COLO829 (cell line): ENCODE data around the gene BTBD18.

Experiments used
- DNase-seq: peaks from one replicate; pipeline ENCODE4 v3.0.0; 2012; ENCODE audit warnings: low spot score

BTBD18 gene

DNA sequence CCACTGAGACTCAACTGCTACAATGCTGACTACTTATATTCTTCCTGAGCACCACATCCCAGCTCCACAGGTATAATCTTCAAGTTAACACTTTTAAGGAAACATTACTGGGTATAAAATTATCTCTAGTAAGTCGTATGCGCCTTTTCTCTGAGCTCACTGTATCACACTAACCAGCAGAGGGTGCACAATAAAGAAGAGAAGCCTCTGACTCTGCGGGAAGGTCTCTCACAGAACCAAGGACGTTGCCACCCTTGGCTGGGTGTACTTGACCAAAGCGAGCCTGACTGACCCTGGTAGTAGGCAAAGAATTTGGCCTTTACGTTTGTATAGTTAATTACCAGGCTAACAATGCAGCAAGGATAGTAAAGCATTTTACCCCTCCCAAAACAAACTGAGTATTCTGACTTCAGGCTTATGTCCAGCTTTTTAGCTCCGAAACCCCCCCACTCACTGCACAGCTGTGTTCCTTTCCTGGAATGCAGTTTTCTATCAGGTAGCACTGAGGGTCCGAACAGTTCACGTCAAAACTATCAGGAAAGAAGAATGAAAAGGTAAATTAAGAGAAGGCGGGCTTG is at the start of gene BTBD18:
Gene BTBD18 (minus strand): TSS at position 144 of the 578 bp plus-strand sequence. CDS start 631 bp downstream, outside the sequence.
- no peak for DNase-seq

DNA sequence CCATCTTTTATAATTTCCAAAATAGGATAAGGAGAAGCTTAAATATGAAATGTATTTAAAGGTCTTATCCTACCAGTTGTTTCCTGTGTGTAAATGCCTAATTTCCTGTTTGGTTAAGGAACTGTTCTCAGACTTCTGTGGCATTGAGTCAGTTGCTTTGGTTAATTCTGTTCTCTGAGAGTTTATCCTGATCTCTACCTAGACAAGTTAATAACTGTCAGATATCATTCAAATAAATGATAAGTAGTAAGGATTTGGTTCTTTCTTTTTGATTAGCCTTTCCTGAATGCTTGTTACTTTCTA is 49.5 kb upstream of the BTBD18 start:
- DNase-seq: no peak

DNA sequence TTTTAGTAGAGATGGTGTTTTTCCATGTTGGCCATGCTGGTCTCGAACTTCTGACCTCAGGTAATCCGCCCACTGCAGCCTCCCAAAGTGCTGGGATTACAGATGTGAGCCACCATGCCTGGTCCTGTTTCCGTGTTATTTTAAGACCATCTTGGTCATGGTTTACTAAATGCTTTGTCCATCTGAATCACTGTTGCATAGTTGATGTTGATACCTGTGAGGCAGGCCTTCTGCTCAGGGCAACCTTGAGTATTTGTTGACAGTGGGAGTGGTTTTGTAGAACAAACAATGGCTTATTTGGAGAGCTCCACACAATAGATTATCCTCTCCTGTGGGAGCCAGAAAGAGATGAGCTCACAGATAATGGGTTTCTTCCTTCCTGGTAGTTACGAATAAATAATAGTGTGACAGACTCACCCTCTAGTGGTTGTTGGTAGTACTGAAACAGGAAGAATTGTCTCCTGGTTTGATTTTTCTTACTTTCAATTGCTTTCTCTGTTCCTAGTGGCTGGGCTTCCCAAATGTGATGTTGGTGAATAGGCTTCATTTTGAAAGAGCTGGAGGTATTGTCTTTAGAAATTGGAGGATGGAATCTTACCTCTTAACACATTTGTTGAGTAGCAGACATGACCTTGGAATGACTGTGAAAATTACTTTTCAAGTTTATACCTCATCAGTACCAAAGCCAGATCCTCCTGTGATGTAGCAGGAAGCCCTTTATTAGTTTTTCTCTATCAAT is 49.0 kb upstream of the BTBD18 start:
- peak; percentile 86 for DNase-seq

GRCh38 chr11:57798905-57799559 is 47.4 kb upstream of the BTBD18 start:
- no peak for DNase-seq

DNA sequence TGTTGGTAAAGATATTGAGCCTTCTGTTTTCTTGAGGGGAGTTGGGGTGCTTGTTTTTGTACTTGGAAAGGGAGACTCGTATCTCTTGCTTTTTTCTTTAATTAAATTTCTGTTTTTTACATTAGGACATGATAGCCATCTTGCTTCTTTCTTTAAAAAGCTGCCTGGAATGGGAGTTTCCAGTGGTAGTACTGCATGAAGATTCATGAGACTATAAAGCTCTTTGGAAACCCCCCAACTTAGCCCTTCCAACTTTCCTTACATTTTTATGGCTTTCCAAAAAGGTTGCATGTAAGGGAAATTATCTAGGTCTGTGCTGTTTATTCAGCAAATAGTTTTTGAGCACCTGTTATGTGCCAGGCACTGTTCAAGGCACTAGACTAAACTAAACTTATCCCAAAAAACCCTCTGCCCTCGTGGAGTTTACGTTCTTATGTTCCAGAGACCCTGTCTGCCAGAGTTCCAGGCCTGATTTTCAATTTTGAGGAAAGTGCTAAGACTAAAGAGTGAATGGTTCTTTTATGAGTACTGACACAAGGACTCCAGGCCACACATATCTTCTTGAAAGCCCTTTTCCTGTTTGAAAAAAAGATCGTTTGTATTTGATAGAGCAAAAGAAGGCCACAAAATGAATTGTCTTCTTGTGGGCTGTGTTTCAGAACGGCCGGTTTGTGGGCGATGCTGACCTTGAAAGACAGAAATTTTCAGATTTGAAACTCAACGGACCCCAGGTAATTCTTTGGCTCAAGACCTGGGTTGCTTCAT is 41.9 kb upstream of the BTBD18 start:
- peak; percentile 78 for DNase-seq

DNA sequence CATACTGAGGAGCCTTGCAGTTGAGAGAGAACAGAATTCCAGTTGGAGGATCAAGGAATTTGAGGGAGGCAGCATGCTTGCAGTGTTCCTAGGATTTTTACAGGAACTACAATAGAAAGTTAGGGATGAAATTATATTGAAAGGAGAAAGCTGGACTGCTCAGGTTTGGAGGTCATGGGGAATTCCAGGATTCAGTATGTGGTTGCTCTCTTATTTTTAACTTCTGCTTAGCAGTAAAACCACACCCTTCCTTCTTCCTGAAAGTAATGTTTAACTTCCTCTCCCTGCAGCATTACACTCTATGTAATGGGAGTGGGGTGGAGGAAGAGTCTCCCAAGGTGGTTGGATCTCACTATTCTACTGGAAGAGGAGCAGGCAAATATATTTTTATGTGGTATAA is 41.3 kb upstream of the BTBD18 start:
- no peak for DNase-seq

GRCh38 chr11:57792060-57792541 is 40.5 kb upstream of the BTBD18 start:
- DNase-seq: no peak

DNA sequence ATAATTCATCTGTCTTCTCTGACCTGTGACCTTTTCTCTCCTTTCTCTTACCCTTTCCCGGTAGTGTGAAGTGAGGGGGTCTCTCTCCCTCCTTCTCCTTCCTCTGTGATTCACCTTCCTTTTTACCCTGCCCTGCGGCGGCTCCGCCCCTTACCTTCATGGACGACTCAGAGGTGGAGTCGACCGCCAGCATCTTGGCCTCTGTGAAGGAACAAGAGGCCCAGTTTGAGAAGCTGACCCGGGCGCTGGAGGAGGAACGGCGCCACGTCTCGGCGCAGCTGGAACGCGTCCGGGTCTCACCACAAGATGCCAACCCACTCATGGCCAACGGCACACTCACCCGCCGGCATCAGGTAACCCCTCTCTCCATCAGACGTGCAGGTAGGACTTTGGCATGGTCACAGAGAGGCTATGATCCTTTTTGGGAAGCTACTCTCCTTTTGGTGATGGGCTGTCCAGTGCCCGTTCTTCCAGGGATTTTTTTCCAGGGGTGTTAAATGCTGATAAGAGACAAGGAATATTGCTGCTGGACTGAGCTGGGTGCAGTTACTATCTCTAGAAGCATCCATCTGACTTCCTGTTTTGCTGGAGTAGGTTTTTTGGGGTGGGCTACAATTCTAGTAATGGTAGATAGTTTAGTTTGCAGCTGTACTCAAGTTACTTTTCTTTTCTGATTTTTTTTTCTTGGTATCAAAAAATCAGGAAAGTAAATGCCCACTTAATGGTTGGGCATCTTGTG is 39.9 kb upstream of the BTBD18 start:
- DNase-seq: no peak

GRCh38 chr11:57788703-57789088 is 37.1 kb upstream of the BTBD18 start:
- DNase-seq: no peak

DNA sequence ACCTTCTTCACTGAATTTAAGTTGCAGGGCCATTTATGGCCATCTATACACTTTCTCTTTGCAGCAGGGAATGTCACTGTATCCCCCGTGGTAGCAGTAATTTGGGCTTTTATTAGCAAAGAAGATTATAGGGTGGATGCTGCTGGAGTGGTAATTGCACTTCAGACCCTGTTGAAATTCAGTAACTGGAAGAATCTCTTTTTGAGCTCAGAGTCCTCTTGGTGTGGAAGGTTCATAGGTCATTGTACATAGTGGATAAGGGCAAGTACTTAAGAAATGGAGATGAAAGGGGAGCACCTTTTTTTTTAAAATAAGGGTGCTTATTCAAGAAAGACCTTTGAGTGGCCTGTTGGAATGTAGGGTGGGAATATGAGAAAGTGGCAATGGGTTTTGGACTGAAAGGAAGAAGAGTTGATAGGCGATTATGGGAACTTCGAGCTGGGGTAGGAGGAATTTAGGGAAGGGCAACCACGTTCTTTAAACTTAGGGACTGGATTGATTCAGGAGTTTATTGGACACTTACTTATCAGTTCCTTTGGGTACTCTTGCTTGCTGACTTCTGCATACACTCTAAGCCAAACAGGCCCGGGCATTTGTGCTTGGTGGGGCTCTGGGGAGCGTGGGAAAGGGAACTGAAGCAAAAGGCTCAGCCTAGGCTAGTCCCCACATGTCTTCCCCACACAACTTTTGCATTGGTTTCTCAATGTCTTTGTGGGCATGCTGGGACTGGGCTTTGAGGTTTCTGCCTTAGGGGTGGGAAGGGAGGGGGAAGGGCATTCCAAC is 36.5 kb upstream of the BTBD18 start:
- DNase-seq: no peak

GRCh38 chr11:57787006-57787604 is 35.5 kb upstream of the BTBD18 start:
- no peak for DNase-seq

DNA sequence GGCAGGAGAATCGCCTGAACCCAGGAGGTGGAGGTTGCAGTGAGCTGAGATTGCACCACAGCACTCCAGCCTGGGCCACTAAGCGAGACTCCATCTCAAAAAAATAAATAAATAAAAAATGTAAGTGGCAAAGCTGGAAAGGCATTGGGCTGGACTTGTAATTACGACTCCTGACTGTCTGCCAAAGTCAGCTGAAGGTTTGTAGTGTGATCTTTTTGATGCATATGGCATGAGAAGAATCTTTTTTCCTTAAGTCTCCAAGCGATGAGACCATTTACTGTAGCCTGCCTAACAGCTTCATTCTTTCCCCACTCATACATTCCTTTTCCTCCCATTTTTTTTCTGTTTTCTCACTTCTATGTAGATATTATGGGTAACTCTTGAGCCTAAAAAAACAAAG is 34.8 kb upstream of the BTBD18 start:
- no peak for DNase-seq

- DNase-seq: no peak
Observed at GRCh38 chr11:57785072-57785471, 33.5 kb upstream of the BTBD18 start.

- DNase-seq: no peak
Observed at GRCh38 chr11:57781529-57781943, 29.9 kb upstream of the BTBD18 start.

DNA sequence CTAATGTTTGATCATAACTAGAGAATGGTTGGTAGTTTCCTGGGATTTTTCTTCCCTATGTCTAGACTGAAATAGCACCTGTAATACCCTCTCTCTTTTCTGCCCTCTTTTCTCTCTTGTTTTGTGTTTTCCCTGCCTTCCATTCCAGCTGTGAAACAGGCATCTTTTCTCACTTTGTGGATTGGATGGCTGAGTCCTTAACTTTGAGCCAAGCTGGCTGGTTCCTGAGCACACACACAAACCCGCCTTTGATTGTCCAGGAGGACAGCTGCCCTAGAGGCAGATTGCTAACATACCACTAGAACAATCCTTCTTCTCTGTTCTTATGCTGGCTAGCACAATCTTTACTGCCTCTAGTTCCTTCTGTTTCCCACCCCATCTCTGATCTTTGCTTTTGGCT is 27.7 kb upstream of the BTBD18 start:
- DNase-seq: peak; percentile 86

GRCh38 chr11:57778318-57779037 is 26.9 kb upstream of the BTBD18 start:
- peak; percentile 95 for DNase-seq

DNA sequence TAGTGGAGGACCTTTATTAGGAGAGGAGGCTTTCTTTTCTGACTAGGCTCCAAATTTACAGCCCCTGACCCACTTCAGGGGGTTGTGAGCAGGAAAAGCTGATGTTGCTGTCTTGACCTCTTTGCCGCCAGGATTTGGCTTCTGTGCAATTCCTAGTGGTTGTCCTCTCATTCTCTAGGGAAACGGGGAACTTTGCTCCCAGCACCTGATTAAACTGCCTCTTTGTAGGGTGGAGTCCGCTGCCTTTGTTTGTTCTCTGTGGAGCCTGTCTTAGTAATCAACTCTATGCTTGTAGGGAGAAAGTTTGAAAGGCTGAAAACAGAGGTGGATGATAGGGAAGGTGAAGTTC is 26.3 kb upstream of the BTBD18 start:
- DNase-seq: no peak

- no peak for DNase-seq
Observed at GRCh38 chr11:57776577-57777210, 25.1 kb upstream of the BTBD18 start.

- DNase-seq: no peak
Observed at GRCh38 chr11:57776031-57776521, 24.5 kb upstream of the BTBD18 start.
